Left lung (tissue), 10 donors: ENCODE results near the gene SLC23A2. TPM values are rescaled to one million over a fixed set of nuclear protein-coding genes. Genes with fewer than 3 reads are reported as not detected.
"Not testable (repeated sequence)": the region's sequence is repeated elsewhere in the genome, so short reads cannot be mapped to it uniquely, and the experiment has no call there.

ENCODE experiments used
- ATAC-seq: fragments of 200-7000 bp; cut with Tn5 transposase; one replicate; pipeline ENCODE4 v1.9.1; 2020; ENCODE audit warnings: moderate library complexity
- DNase-seq, 4 donors: peaks; one replicate each; pipeline ENCODE4 v3.0.0-alpha.2; 2013 to 2020
- H3K27ac ChIP-seq, 2 donors: fragments of 200-600 bp; sonication (generic) in 1 of 2; one replicate each; pipeline versions ENCODE4 v1.5.0 to v1.8.0; 2020 to 2021
- H3K27me3 ChIP-seq, 2 donors: fragments of 200-600 bp; sonication (generic) in 1 of 2; one replicate each; pipeline versions ENCODE4 v1.5.0 to v1.8.0; 2020 to 2021
- H3K36me3 ChIP-seq, 2 donors: fragments of 200-600 bp; sonication (generic) in 1 of 2; one replicate each; pipeline versions ENCODE4 v1.5.0 to v1.8.0; 2020 to 2021
- H3K4me1 ChIP-seq, 2 donors: fragments of 200-600 bp; one replicate each; pipeline ENCODE4 v1.8.0; 2021
- H3K4me3 ChIP-seq, 2 donors: fragments of 200-600 bp; sonication (generic) in 1 of 2; one replicate each; pipeline versions ENCODE4 v1.5.0 to v1.8.0; 2020 to 2021; ENCODE audit warnings: mild to moderate bottlenecking in 1 of 2
- H3K9me3 ChIP-seq, 2 donors: fragments of 200-600 bp; sonication (generic) in 1 of 2; one replicate each; pipeline versions ENCODE4 v1.5.0 to v1.8.0; 2020 to 2021
- CTCF ChIP-seq, 2 donors: fragments of 200-600 bp; sonication (generic) in 1 of 2; IDR thresholded peaks; one replicate each; pipeline versions ENCODE4 v1.5.0 to v1.8.0; 2021; ENCODE audit warnings: antibody characterized with exemption in 2 of 2
- intact Hi-C, 2 donors: fragments of 100-400 bp; cut with DNase I; formaldehyde crosslinking; loops; one replicate each; pipeline versions ENCODE4 v1.11.2 to v1.14.2; 2022
- polyA plus RNA-seq, 6 donors: library from polyadenylated mRNA; unstranded; fragments of 120-200 nt; gene quantifications; one replicate each; pipeline ENCODE4 v1.2.1, GENCODE V29; 2013; ENCODE audit not compliant: insufficient read length in 6 of 6
- total RNA-seq, 2 donors: library from RNA; stranded (reverse); fragmentation: NEBNext Ultra II Directional; extraction: Animal tissue kit (Norgen Biotek cat#: 25700); gene quantifications; one replicate each; pipeline ENCODE4 v1.2.1, GENCODE V29; 2021
- donor health status: DM: no; HTN: yes; CAD: no.
- donor health status: DM: no; HTN: no; CAD: no.

Gene SLC23A2
- total and polyA plus RNA-seq, 8 donors = 15.8 to 27.1 (median 25.9) TPM

- ATAC-seq = no peak
- H3K4me3 ChIP-seq = no peak overlapping the region
- DNase-seq = no peak
- H3K36me3 ChIP-seq = no peaks in the 10 kb centered on the region
- H3K9me3 ChIP-seq = no peaks in the 10 kb centered on the region
- no peaks in the 10 kb centered on the region for H3K27me3 ChIP-seq
- H3K27ac ChIP-seq = no peak overlapping the region
- TF ChIP-seq CTCF (IDR thresholded peaks at IDR 0.05) = no peak
- intact Hi-C loops = no loop called here
- peaks cover 0 to 7% of the 10 kb centered on the region in 2 donors for H3K4me1 ChIP-seq
These were observed 21.4 kb downstream of the SLC23A2 start for GRCh38 chr20:4979841-4980410.

- peaks cover 4 to 20% of the 10 kb centered on the region in 2 donors for H3K4me1 ChIP-seq
- no peaks in the 10 kb centered on the region for H3K36me3 ChIP-seq
- H3K27ac ChIP-seq = no peak overlapping the region
- no peak overlapping the region for H3K4me3 ChIP-seq
- ATAC-seq (no peak), DNase-seq (no peak)
- H3K27me3 ChIP-seq = no peaks in the 10 kb centered on the region
- H3K9me3 ChIP-seq = no peaks in the 10 kb centered on the region
- TF ChIP-seq CTCF (IDR thresholded peaks at IDR 0.05) = no peak
- intact Hi-C loops = no loop called here
These were observed 23.0 kb downstream of the SLC23A2 start for GRCh38 chr20:4978050-4978918.

GRCh38 chr20:4976014-4976413 is 25.3 kb downstream of the SLC23A2 start:
- H3K27me3 ChIP-seq, DNase-seq, H3K36me3 ChIP-seq, H3K27ac ChIP-seq, ATAC-seq, H3K4me3 ChIP-seq, H3K9me3 ChIP-seq, intact Hi-C loops: not testable (repeated sequence)
- peaks cover 11 to 29% of the 10 kb centered on the region in 2 donors for H3K4me1 ChIP-seq

GRCh38 chr20:4973330-4974097 is 27.8 kb downstream of the SLC23A2 start:
- intact Hi-C loops = no loop called here
- DNase-seq = peak in 2 of 4 donors; percentile 30 to 69
- peak; percentile 84 for ATAC-seq
- Histone ChIP-seq H3K27me3 (no peaks in the 10 kb centered on the region), H3K9me3 (no peaks in the 10 kb centered on the region), H3K4me1 (peaks cover 11 to 29% of the 10 kb centered on the region in 2 donors), H3K27ac (peak overlapping the region; percentile 77 to 80), H3K36me3 (peaks cover 0 to 18% of the 10 kb centered on the region in 2 donors), H3K4me3 (peak overlapping the region; percentile 3 to 8)
- TF ChIP-seq CTCF (IDR thresholded peaks at IDR 0.05) = no peak

GRCh38 chr20:4972506-4973251 is 28.6 kb downstream of the SLC23A2 start:
- peak overlapping the region; percentile 3 to 8 for H3K4me3 ChIP-seq
- no peak for TF ChIP-seq CTCF (IDR thresholded peaks at IDR 0.05)
- H3K27me3 ChIP-seq = no peaks in the 10 kb centered on the region
- H3K27ac ChIP-seq = peak overlapping the region; percentile 77 to 80
- H3K9me3 ChIP-seq = no peaks in the 10 kb centered on the region
- ATAC-seq (peak; percentile 43), DNase-seq (no peak)
- intact Hi-C loops = no loop called here
- H3K4me1 ChIP-seq = peaks cover 11 to 33% of the 10 kb centered on the region in 2 donors
- peaks cover 0 to 18% of the 10 kb centered on the region in 2 donors for H3K36me3 ChIP-seq
